GM21423 (cell line): ENCODE measurements around the gene CHCHD1.
"Not testable (repeated sequence)": the region's sequence is repeated elsewhere in the genome, so short reads cannot be mapped to it uniquely, and the experiment has no call there.

Experiments
- ATAC-seq: cut with Tn5 transposase; IDR thresholded peaks from one replicate; pipeline ENCODE4 v1.9.1; 2021; ENCODE audit warnings: mild to moderate bottlenecking, moderate library complexity; ENCODE audit not compliant: unreplicated experiment

The CHCHD1 gene

DNA sequence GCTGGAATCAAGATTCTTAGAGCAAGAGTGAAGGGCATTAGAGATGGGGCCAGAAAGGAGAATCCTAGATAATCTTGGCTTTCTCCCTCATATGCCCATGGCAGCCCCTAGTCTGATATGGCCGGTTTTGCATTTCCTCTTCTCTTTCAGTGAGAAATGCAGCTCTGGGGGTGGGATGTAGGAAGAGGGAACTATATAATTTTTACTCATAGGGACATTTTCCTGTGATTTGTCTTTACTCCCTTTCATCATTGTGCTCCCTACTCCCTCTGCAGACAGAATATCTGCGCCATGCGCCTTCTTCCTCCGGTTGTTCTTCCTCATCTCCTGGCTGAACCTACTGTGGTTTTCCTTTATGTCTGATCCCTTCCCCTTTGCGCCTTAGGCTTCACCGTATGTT lies 16.8 kb upstream of the CHCHD1 start:
- ATAC-seq: no peak

DNA sequence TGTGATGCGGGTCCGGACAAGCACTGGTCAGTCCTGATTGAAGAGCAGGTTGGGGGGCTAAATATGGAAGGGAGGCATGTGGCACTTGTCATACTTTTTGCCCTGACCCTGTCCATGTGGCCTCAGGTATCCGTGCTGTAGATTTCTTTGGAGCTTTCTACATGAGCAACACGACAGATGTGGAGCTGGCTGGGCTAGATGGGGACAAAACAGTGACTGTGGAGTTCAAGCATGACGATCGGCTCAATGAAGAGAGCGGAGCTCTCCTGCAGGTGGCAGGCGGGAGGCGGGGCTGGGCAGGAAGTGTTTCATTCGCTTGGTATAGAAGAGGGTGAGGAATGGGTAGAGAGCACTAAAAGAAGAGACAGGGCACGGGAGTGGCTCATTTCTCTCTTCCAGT lies 13.0 kb upstream of the CHCHD1 start:
- ATAC-seq: no peak

- ATAC-seq: no peak
Observed at GRCh38 chr10:73769396-73769795, 12.5 kb upstream of the CHCHD1 start.

DNA sequence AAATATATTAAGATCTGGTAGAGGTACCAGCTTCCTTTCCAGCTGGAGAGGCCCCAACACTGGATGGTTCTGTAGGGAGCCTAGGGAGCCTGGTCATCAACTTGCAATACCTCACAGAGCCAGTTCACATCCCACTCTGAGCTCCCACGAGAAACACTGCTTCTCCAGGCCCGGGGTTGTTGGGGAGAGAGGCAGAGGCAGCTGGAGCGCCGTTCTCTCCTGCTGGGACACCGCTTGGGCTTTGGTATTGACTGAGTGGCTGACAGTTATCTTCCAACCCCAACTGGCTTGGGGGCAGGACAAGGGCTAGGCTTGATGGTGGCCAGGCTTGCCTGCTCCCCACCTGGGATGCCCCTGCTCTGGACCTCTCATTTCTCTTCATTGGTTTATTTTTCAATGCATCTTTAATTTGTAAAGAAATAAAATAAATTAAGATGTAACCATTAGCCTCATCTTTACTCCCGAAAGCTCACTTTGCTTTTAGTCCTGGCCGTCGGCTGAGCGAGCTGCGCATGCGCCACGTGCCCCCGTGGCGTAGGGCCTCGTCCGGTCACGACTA lies 10.0 kb upstream of the CHCHD1 start:
- ATAC-seq: peak; percentile 4

DNA sequence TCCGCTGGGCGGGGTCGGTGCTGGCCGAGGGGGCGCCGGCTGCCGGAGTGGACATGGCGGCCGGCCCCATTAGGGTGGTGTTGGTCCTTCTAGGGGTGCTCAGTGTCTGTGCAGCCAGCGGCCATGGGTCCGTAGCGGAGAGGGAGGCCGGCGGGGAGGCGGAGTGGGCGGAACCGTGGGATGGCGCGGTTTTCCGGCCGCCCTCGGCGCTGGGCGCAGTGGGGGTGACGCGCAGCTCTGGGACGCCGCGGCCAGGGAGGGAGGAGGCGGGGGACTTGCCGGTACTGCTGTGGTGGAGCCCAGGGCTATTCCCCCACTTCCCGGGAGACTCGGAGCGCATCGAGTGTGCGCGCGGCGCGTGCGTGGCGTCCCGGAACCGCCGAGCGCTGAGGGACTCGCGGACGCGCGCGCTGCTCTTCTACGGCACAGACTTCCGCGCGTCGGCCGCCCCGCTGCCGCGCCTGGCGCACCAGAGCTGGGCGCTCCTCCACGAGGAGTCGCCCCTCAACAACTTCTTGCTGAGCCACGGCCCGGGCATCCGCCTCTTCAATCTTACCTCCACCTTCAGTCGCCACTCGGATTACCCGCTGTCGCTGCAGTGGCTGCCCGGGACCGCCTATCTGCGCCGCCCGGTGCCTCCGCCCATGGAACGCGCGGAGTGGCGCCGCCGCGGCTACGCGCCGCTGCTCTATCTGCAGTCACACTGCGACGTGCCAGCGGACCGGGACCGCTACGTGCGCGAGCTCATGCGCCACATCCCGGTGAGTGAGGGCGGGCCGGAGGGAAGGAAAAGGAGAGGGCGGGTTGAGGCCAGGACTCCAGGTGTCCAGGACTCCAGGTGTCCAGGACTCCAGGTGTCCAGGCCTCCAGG lies 9.3 kb upstream of the CHCHD1 start:
- peak; percentile 65 for ATAC-seq

GRCh38 chr10:73773152-73773879 lies 8.5 kb upstream of the CHCHD1 start:
- ATAC-seq: no peak

DNA sequence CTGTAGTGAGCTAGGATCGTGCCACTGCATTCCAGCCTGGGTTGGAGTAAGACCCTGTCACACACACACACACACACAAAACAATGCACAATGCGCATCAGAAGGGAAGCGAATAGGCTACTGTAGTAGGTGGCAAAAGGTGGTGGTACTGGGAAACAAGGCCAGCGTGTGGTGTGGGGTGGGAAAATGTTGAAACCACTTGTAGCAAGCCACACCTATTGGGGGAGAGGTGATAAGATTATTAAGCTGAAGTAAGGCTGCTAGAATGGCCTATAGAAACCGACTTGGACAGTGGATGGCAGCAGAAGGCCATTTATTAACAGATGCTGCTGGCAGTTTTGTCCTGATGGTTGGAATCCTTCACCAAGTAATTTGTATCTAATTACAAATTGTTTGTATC lies 7.2 kb upstream of the CHCHD1 start:
- ATAC-seq: no peak

- ATAC-seq: no peak
Observed at GRCh38 chr10:73779018-73779417, 2.8 kb upstream of the CHCHD1 start.

- ATAC-seq: no peak
Observed at GRCh38 chr10:73779539-73780197, 2.2 kb upstream of the CHCHD1 start.

DNA sequence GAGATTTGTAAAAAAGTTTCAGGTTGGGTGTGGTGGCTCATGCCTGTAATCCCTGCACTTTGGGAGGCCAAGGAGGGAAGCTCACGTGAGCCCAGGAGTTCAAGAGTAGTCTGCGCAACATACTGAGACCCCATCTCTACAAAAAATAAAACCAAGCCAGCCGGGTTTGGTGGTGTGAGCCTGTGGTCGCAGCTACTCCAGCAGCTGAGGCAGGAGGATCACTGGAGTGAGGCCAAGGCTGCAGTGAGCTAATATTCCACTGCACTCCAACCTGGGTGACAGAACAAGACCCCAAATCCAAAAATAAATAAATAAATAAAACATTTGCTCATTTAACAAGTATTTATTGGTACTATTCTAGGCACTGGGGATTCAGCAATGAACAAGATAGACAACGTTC lies 1.5 kb upstream of the CHCHD1 start:
- ATAC-seq: no peak

DNA sequence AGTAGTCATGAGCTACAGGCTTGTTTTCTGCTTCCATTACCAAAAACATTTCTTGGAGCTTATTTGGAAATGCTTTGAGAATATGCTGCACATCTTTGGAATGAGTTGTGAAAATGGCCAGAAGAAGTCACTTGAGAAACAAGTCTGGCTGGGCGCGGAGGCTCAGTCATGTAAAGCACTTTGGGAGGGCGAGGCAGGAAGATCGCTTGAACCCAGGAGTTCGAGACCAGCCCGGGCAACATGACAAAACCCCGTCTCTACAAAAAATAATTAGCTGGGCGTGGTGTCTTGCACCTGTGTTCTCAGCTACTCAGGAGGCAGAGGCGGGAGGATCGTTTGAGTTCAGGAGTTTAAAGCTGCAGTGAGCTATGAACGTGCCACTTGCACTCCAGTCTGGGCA lies 882 bp upstream of the CHCHD1 start:
- ATAC-seq: no peak

- no peak for ATAC-seq
Observed at GRCh38 chr10:73781548-73781878, 335 bp upstream of the CHCHD1 start.

DNA sequence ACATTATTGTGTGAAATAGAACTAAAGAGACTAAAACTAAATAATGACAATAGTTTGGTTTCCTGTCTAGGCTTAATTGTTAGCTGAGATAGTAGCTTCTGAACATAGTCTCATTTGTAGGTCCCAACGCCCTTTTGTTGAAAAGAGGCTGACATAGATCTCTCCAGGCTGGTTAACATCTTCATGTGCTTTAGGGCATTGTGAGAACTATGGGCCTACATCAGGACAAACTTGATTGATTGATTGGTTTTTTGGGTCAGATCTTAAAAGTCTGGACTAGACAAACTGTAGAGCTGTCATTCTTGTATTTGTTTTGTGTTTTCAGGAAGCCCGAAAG lies 869 bp downstream of the CHCHD1 start:
- no peak for ATAC-seq

GRCh38 chr10:73785211-73785720 lies 3.4 kb downstream of the CHCHD1 start, which contains the start of gene ZSWIM8:
ZSWIM8 (plus strand) TSS chr10:73785606; CDS start chr10:73785879, 273 bp downstream.
- peak; percentile 80 for ATAC-seq

- ATAC-seq: peak; percentile 16
Observed at GRCh38 chr10:73785721-73786511, 4.1 kb downstream of the CHCHD1 start.

- ATAC-seq: no peak
Observed at GRCh38 chr10:73786512-73786885, 4.7 kb downstream of the CHCHD1 start.

GRCh38 chr10:73787031-73787800 lies 5.4 kb downstream of the CHCHD1 start:
- ATAC-seq: not testable (repeated sequence)

DNA sequence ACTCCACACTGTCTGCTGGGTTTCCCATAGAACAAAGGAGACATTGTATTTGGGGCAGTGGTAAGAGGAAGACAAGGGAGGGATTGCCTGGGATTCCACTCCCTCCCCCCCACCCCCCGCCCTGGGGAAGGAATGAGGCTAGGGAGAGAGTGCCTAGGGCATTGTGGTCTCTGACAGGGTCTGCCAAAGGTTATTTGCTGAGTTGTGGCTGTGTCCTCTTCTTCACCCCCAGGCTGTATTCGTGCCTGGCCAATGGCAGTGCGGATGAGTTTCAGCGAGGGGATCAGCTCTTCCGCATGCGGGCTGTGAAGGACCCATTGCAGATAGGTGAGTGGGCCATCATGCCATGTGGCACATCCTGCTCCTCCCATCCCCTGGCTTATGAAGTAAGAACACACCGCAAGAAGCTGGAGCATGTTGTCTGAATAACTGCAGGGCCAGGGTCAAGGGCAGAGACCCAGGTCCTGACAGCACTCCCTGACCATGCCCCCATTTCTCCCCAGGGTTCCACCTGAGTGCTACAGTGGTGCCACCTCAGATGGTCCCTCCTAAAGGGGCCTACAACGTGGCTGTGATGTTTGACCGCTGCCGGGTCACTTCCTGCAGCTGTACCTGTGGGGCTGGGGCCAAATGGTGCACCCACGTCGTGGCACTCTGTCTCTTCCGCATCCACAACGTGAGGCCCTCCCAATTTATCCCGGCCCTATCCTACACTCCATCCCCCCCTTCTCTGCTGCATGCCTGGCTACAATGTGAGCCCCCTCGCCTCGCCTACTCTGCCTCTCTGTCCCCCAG lies 7.2 kb downstream of the CHCHD1 start:
- no peak for ATAC-seq

- ATAC-seq: no peak
Observed at GRCh38 chr10:73789659-73790055, 7.8 kb downstream of the CHCHD1 start.
